ENCODE measurements around the gene ZNF804B.

Gene ZNF804B

DNA sequence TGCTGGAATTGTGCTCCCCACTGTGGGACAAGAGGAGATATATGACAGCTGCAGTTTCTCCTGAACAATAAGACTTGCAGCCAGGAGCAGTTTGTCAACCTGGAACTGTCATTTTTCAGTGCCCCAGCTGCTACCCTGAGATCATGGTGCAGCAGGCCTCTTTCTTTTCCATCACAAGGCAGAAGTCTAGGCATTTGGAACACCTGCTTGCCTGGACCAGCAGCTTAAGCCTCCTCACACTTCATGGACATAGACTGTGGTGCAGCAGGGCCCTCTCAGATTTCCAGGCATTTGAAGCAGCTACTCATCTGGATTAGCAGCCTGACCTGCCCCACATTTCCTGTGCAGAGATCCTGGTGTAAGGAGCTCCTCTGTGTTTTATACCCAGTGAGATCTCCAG is 486.7 kb downstream of the ZNF804B start:
- DNase-seq (ENCODE audit: insufficient read length, low spot score) (no peak), FAIRE-seq (no peak)
- TF ChIP-seq POLR2AphosphoS5 (IDR thresholded peaks at IDR 0.05; ENCODE audit: low read depth, low read length) = no peak
- no peak for TF ChIP-seq POLR2A (IDR thresholded peaks at IDR 0.05; ENCODE audit: low read depth, low read length)
- TF ChIP-seq TAF1 (IDR thresholded peaks at IDR 0.05; ENCODE audit: low read depth, low read length) = no peak
- no peak for TF ChIP-seq POU2F2 (IDR thresholded peaks at IDR 0.05; ENCODE audit: low read depth, low read length)
- TF ChIP-seq SPI1 (IDR thresholded peaks at IDR 0.05; ENCODE audit: low read depth, low read length) = no peak
- no peak for TF ChIP-seq PAX5 (IDR thresholded peaks at IDR 0.05; ENCODE audit: insufficient read depth, low read length, severe bottlenecking)

GRCh38 chr7:89247207-89247606 is 487.7 kb downstream of the ZNF804B start:
- FAIRE-seq (no peak), DNase-seq (ENCODE audit: insufficient read length, low spot score) (no peak)
- TF ChIP-seq POLR2AphosphoS5 (IDR thresholded peaks at IDR 0.05; ENCODE audit: low read depth, low read length) (no peak), SPI1 (IDR thresholded peaks at IDR 0.05; ENCODE audit: low read depth, low read length) (no peak), POU2F2 (IDR thresholded peaks at IDR 0.05; ENCODE audit: low read depth, low read length) (no peak), TAF1 (IDR thresholded peaks at IDR 0.05; ENCODE audit: low read depth, low read length) (no peak), PAX5 (IDR thresholded peaks at IDR 0.05; ENCODE audit: insufficient read depth, low read length, severe bottlenecking) (no peak), POLR2A (IDR thresholded peaks at IDR 0.05; ENCODE audit: low read depth, low read length) (no peak)

DNA sequence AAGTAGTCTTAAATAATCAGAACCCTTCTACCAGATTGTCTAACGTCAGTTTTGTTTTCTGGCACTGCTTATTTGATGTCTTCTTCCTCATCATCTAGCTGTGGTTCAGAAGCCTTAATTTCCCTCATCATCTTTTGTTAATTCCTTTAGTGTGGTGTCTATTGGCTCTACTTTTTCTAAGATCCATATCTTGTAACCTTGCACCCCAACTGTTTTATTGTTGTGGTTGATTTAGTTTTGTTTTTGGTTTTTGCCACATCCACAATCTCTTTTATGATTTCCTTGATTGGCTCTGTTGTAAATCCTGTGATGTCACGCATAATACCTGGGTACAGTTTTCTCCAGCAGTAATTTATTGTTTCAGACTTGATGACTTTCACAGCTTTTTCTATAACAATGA is 499.6 kb downstream of the ZNF804B start:
- DNase-seq (ENCODE audit: insufficient read length, low spot score) (no peak), FAIRE-seq (no peak)
- TF ChIP-seq POLR2A (IDR thresholded peaks at IDR 0.05; ENCODE audit: low read depth, low read length) (no peak), SPI1 (IDR thresholded peaks at IDR 0.05; ENCODE audit: low read depth, low read length) (no peak), TAF1 (IDR thresholded peaks at IDR 0.05; ENCODE audit: low read depth, low read length) (no peak), POU2F2 (IDR thresholded peaks at IDR 0.05; ENCODE audit: low read depth, low read length) (no peak), POLR2AphosphoS5 (IDR thresholded peaks at IDR 0.05; ENCODE audit: low read depth, low read length) (no peak), PAX5 (IDR thresholded peaks at IDR 0.05; ENCODE audit: insufficient read depth, low read length, severe bottlenecking) (no peak)

- no peak for FAIRE-seq
- TF ChIP-seq POU2F2 (IDR thresholded peaks at IDR 0.05; ENCODE audit: low read depth, low read length) = no peak
- no peak for TF ChIP-seq POLR2A (IDR thresholded peaks at IDR 0.05; ENCODE audit: low read depth, low read length)
- TF ChIP-seq PAX5 (IDR thresholded peaks at IDR 0.05; ENCODE audit: insufficient read depth, low read length, severe bottlenecking) = no peak
- no peak for TF ChIP-seq TAF1 (IDR thresholded peaks at IDR 0.05; ENCODE audit: low read depth, low read length)
- no peak for TF ChIP-seq POLR2AphosphoS5 (IDR thresholded peaks at IDR 0.05; ENCODE audit: low read depth, low read length)
- no peak for TF ChIP-seq SPI1 (IDR thresholded peaks at IDR 0.05; ENCODE audit: low read depth, low read length)
- no peak for DNase-seq (ENCODE audit: insufficient read length, low spot score)
These were observed 504.6 kb downstream of the ZNF804B start for GRCh38 chr7:89264126-89264525.

- FAIRE-seq (no peak), DNase-seq (ENCODE audit: insufficient read length, low spot score) (no peak)
- TF ChIP-seq POU2F2 (IDR thresholded peaks at IDR 0.05; ENCODE audit: low read depth, low read length) (no peak), PAX5 (IDR thresholded peaks at IDR 0.05; ENCODE audit: insufficient read depth, low read length, severe bottlenecking) (no peak), POLR2A (IDR thresholded peaks at IDR 0.05; ENCODE audit: low read depth, low read length) (no peak), SPI1 (IDR thresholded peaks at IDR 0.05; ENCODE audit: low read depth, low read length) (no peak), POLR2AphosphoS5 (IDR thresholded peaks at IDR 0.05; ENCODE audit: low read depth, low read length) (no peak), TAF1 (IDR thresholded peaks at IDR 0.05; ENCODE audit: low read depth, low read length) (no peak)
These were observed 506.1 kb downstream of the ZNF804B start for GRCh38 chr7:89265631-89266030.

DNA sequence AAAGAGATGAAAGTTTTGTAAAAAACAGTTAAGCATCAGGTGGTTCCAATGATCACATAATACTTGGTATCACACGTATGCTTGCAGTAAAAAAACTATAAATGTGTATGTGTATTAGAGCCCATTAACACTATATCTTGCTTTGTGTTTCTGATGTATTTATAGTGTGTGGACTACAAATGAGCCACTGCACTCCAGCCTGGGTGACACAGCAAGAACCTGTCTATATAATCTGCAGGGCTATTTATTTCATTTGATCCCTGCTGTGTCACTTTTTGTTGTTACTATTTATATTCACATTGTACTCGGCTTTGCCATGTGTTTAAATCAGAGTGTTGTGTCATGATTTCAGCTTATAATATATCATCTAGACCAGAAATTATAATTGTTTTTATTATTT is 523.8 kb downstream of the ZNF804B start:
- FAIRE-seq (no peak), DNase-seq (ENCODE audit: insufficient read length, low spot score) (no peak)
- no peak for TF ChIP-seq POLR2A (IDR thresholded peaks at IDR 0.05; ENCODE audit: low read depth, low read length)
- no peak for TF ChIP-seq POU2F2 (IDR thresholded peaks at IDR 0.05; ENCODE audit: low read depth, low read length)
- TF ChIP-seq POLR2AphosphoS5 (IDR thresholded peaks at IDR 0.05; ENCODE audit: low read depth, low read length) = no peak
- TF ChIP-seq TAF1 (IDR thresholded peaks at IDR 0.05; ENCODE audit: low read depth, low read length) = no peak
- TF ChIP-seq PAX5 (IDR thresholded peaks at IDR 0.05; ENCODE audit: insufficient read depth, low read length, severe bottlenecking) = no peak
- TF ChIP-seq SPI1 (IDR thresholded peaks at IDR 0.05; ENCODE audit: low read depth, low read length) = no peak

- DNase-seq (ENCODE audit: insufficient read length, low spot score) = no peak
- FAIRE-seq = no peak
These were observed 549.0 kb downstream of the ZNF804B start for GRCh38 chr7:89308535-89308934.

DNA sequence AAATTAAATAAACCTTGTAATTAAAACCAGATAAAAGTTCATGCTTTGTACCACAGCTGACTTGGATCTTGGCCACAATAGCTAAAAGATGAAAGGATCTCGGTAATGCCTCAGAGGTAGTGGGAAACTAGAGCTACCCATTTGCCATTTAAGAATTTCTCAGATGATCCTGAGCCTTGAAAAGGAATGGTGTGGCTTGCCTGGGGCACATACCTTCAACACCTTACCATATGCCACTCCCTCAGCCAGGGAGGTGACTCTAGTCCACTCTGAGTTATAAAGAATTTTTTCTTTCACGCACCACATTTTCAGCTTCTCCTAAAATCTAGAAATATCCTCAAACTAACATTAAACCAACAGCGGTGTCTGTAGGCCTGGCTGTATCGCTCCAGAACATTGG is 552.4 kb downstream of the ZNF804B start:
- TF ChIP-seq PAX5 (IDR thresholded peaks at IDR 0.05; ENCODE audit: insufficient read depth, low read length, severe bottlenecking) (no peak), POU2F2 (IDR thresholded peaks at IDR 0.05; ENCODE audit: low read depth, low read length) (no peak), POLR2A (IDR thresholded peaks at IDR 0.05; ENCODE audit: low read depth, low read length) (no peak), POLR2AphosphoS5 (IDR thresholded peaks at IDR 0.05; ENCODE audit: low read depth, low read length) (no peak), SPI1 (IDR thresholded peaks at IDR 0.05; ENCODE audit: low read depth, low read length) (no peak), TAF1 (IDR thresholded peaks at IDR 0.05; ENCODE audit: low read depth, low read length) (no peak)
- FAIRE-seq (no peak), DNase-seq (ENCODE audit: insufficient read length, low spot score) (no peak)

More at GRCh38 chr7:89308535-89308934, 549.0 kb downstream of the ZNF804B start:
- no peak for TF ChIP-seq SPI1 (IDR thresholded peaks at IDR 0.05; ENCODE audit: low read depth, low read length)
- TF ChIP-seq PAX5 (IDR thresholded peaks at IDR 0.05; ENCODE audit: insufficient read depth, low read length, severe bottlenecking) = no peak
- no peak for TF ChIP-seq POLR2A (IDR thresholded peaks at IDR 0.05; ENCODE audit: low read depth, low read length)
- TF ChIP-seq POU2F2 (IDR thresholded peaks at IDR 0.05; ENCODE audit: low read depth, low read length) = no peak
- TF ChIP-seq POLR2AphosphoS5 (IDR thresholded peaks at IDR 0.05; ENCODE audit: low read depth, low read length) = no peak
- TF ChIP-seq TAF1 (IDR thresholded peaks at IDR 0.05; ENCODE audit: low read depth, low read length) = no peak

DNA sequence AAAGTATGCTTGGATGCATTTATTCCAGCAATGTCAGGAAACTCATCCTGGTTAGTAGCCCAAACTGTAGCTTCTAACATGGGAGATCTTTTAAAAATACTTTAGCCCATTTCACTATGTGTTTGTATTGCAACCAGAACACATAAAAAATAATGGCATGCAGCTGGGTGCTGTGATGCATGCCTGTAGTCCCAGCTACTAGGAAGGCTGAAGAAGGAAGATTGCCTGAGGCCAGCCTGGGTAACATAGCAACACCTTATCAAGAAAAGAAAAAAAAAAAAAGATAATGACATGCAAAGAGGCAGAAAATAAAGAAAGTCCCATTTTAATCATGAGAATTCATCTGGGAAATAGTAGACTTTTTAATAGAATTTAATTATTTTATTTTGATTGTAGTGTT is 553.1 kb downstream of the ZNF804B start:
- DNase-seq (ENCODE audit: insufficient read length, low spot score) (no peak), FAIRE-seq (no peak)
- TF ChIP-seq POLR2AphosphoS5 (IDR thresholded peaks at IDR 0.05; ENCODE audit: low read depth, low read length) (no peak), SPI1 (IDR thresholded peaks at IDR 0.05; ENCODE audit: low read depth, low read length) (no peak), POLR2A (IDR thresholded peaks at IDR 0.05; ENCODE audit: low read depth, low read length) (no peak), POU2F2 (IDR thresholded peaks at IDR 0.05; ENCODE audit: low read depth, low read length) (no peak), PAX5 (IDR thresholded peaks at IDR 0.05; ENCODE audit: insufficient read depth, low read length, severe bottlenecking) (no peak), TAF1 (IDR thresholded peaks at IDR 0.05; ENCODE audit: low read depth, low read length) (no peak)

Measured in GM12891 (cell line).